Vagina (tissue), 2 donors: ENCODE measurements around the gene GNAQ. TPM values are rescaled to one million over a fixed set of nuclear protein-coding genes. Genes with fewer than 3 reads are reported as not detected.

ENCODE experiments used
- DNase-seq, 2 donors: peaks; one replicate each; pipeline ENCODE4 v3.0.0-alpha.2; 2017; ENCODE audit errors: extremely low spot score in 2 of 2
- H3K27ac ChIP-seq: fragments of 200-600 bp; sonication (generic); one replicate; pipeline ENCODE4 v1.5.1; 2019
- H3K27me3 ChIP-seq: fragments of 200-600 bp; sonication (generic); one replicate; pipeline ENCODE4 v1.5.1; 2019
- H3K36me3 ChIP-seq, 2 donors: fragments of 200-600 bp; sonication (generic); one replicate each; pipeline ENCODE4 v1.5.1; 2017 to 2019
- H3K4me1 ChIP-seq: fragments of 200-600 bp; sonication (generic); one replicate; pipeline ENCODE4 v1.5.1; 2019
- H3K4me3 ChIP-seq, 2 donors: fragments of 200-600 bp; sonication (generic); 1 replicate in 1 of 2; 2 replicates in 1 of 2; pipeline ENCODE4 v1.5.1; 2016 to 2019
- H3K9me3 ChIP-seq: fragments of 200-600 bp; sonication (generic); one replicate; pipeline ENCODE4 v1.5.1; 2019
- CTCF ChIP-seq, 3 experiments: fragments of 450-650 bp in 2 of 3; fragments of 200-600 bp in 1 of 3; sonication (generic) in 1 of 3; IDR thresholded peaks; one replicate each; pipeline ENCODE4 v1.5.1; 2017 to 2019; ENCODE audit warnings: antibody characterized with exemption in 3 of 3, mild to moderate bottlenecking in 2 of 3, moderate library complexity in 2 of 3
- POLR2A ChIP-seq, 2 donors: fragments of 450-650 bp; IDR thresholded peaks; one replicate each; pipeline ENCODE4 v1.6.1; 2017; ENCODE audit warnings: antibody characterized with exemption in 2 of 2, mild to moderate bottlenecking in 2 of 2, moderate library complexity in 2 of 2
- POLR2AphosphoS5 ChIP-seq, 2 donors: sonication (generic); formaldehyde crosslinking; IDR thresholded peaks; one replicate each; pipeline ENCODE4 v1.9.0; 2017; ENCODE audit warnings: antibody characterized with exemption in 2 of 2, mild to moderate bottlenecking in 2 of 2, low read depth in 1 of 2; ENCODE audit not compliant: insufficient read depth in 1 of 2
- intact Hi-C: fragments of 100-400 bp; cut with DNase I; formaldehyde crosslinking; loops from one replicate; pipeline ENCODE4 v1.15.1; 2023
- total RNA-seq: library from RNA; depleted of rRNA; stranded (reverse); fragments of >200 nt; gene quantifications from one replicate; pipeline ENCODE4 v1.2.3, GENCODE V29; 2016

GNAQ gene
- total RNA-seq, 1 donor from 2014 or later, result 31.9 TPM

DNA sequence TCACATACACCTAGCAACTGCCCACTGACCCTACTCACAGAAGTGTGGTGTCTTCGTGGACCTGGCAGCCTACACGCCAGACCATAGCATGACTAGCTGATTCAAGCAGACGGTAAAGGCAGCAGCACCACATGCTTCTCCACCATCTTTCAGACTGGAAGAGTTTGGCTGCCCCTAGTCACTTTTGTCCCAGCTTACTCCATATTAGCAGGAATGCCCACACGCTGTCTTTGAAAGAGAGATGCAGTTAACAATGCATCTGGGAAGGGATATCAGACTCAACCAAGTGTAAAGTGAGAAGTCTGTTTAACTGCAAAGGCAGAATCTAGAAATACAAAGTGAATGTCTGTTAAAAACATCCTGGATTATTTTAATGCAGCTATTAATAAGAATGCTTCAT, 206.2 kb downstream of the GNAQ start:
- TF ChIP-seq POLR2AphosphoS5 (IDR thresholded peaks at IDR 0.05; ENCODE audit: insufficient read depth in 1 of 2, low read depth in 1 of 2) (no peak), CTCF (IDR thresholded peaks at IDR 0.05) (no peak), POLR2A (IDR thresholded peaks at IDR 0.05) (no peak)
- H3K27ac ChIP-seq, result no peak overlapping the region
- H3K27me3 ChIP-seq, result no peaks in the 10 kb centered on the region
- H3K4me3 ChIP-seq, result no peak overlapping the region
- H3K36me3 ChIP-seq, result no peaks in the 10 kb centered on the region
- peaks cover 12% of the 10 kb centered on the region for H3K4me1 ChIP-seq
- no peaks in the 10 kb centered on the region for H3K9me3 ChIP-seq
- intact Hi-C loops, result loop anchor here (10.0 kb wide), 1 partner anchor 209 kb away; the partner anchor contains the start of gene GNAQ
- no peak for DNase-seq

- no peaks in the 10 kb centered on the region for H3K9me3 ChIP-seq
- H3K36me3 ChIP-seq, result no peaks in the 10 kb centered on the region
- peak in 1 of 2 donors; percentile 9 for TF ChIP-seq POLR2AphosphoS5 (IDR thresholded peaks at IDR 0.05; ENCODE audit: insufficient read depth in 1 of 2, low read depth in 1 of 2)
- TF ChIP-seq POLR2A (IDR thresholded peaks at IDR 0.05), result no peak
- H3K4me1 ChIP-seq, result peaks cover 18% of the 10 kb centered on the region
- H3K27ac ChIP-seq, result peak overlapping the region; percentile 40
- no peaks in the 10 kb centered on the region for H3K27me3 ChIP-seq
- intact Hi-C loops, result loop anchor here (10.0 kb wide), 1 partner anchor 214 kb away; the partner anchor contains the start of gene GNAQ
- DNase-seq, result no peak
- no peak overlapping the region for H3K4me3 ChIP-seq
Observed at GRCh38 chr9:77820293-77820954, 211.2 kb downstream of the GNAQ start.

- Histone ChIP-seq H3K27ac (peak overlapping the region; percentile 40), H3K9me3 (no peaks in the 10 kb centered on the region), H3K36me3 (no peaks in the 10 kb centered on the region), H3K4me3 (no peak overlapping the region), H3K27me3 (no peaks in the 10 kb centered on the region), H3K4me1 (peaks cover 18% of the 10 kb centered on the region)
- DNase-seq, result no peak
- TF ChIP-seq POLR2A (IDR thresholded peaks at IDR 0.05), result no peak
- TF ChIP-seq CTCF (IDR thresholded peaks at IDR 0.05), result no peak
- no peak for TF ChIP-seq POLR2AphosphoS5 (IDR thresholded peaks at IDR 0.05; ENCODE audit: insufficient read depth in 1 of 2, low read depth in 1 of 2)
- intact Hi-C loops, result loop anchor here (10.0 kb wide), 1 partner anchor 215 kb away; the partner anchor contains the start of gene GNAQ
Observed at GRCh38 chr9:77819657-77820056, 212.0 kb downstream of the GNAQ start.

GRCh38 chr9:77817590-77818311, 213.9 kb downstream of the GNAQ start:
- H3K27me3 ChIP-seq, result no peaks in the 10 kb centered on the region
- intact Hi-C loops, result no loop called here
- no peaks in the 10 kb centered on the region for H3K36me3 ChIP-seq
- no peaks in the 10 kb centered on the region for H3K9me3 ChIP-seq
- TF ChIP-seq POLR2AphosphoS5 (IDR thresholded peaks at IDR 0.05; ENCODE audit: insufficient read depth in 1 of 2, low read depth in 1 of 2) (no peak), CTCF (IDR thresholded peaks at IDR 0.05) (no peak), POLR2A (IDR thresholded peaks at IDR 0.05) (no peak)
- H3K27ac ChIP-seq, result no peak overlapping the region
- no peak overlapping the region for H3K4me3 ChIP-seq
- no peak for DNase-seq
- peaks cover 18% of the 10 kb centered on the region for H3K4me1 ChIP-seq

- Histone ChIP-seq H3K9me3 (no peaks in the 10 kb centered on the region), H3K36me3 (no peaks in the 10 kb centered on the region), H3K27me3 (no peaks in the 10 kb centered on the region), H3K4me1 (peaks cover 18% of the 10 kb centered on the region), H3K27ac (no peak overlapping the region), H3K4me3 (no peak overlapping the region)
- TF ChIP-seq CTCF (IDR thresholded peaks at IDR 0.05) (no peak), POLR2A (IDR thresholded peaks at IDR 0.05) (no peak), POLR2AphosphoS5 (IDR thresholded peaks at IDR 0.05; ENCODE audit: insufficient read depth in 1 of 2, low read depth in 1 of 2) (no peak)
- DNase-seq, result no peak
- intact Hi-C loops, result no loop called here
Observed at GRCh38 chr9:77816641-77817341, 214.8 kb downstream of the GNAQ start.
